Keratinocyte (primary cell): ENCODE data around the gene GGCX. TPM values are rescaled to one million over a fixed set of nuclear protein-coding genes. Genes with fewer than 3 reads are reported as not detected.

Experiments
- DNase-seq: peaks from one replicate; pipeline ENCODE4 v3.0.0-alpha.2; 2011; ENCODE audit warnings: low read depth, missing footprints, low spot score
- FAIRE-seq: peaks from 2 replicates; lab custom pipeline; 2011; peaks lifted over from hg19 to GRCh38; lab: Jason Lieb, UNC
- H2AFZ ChIP-seq: 2 replicates; pipeline ENCODE4 v1.6.0; 2012; ENCODE audit warnings: low read length, control low read depth, inconsistent platforms; ENCODE audit not compliant: control insufficient read depth
- H3K27ac ChIP-seq: 2 replicates; pipeline ENCODE4 v1.5.1; 2011; ENCODE audit warnings: low read length; ENCODE audit not compliant: control insufficient read depth, insufficient read depth
- H3K27me3 ChIP-seq: 3 replicates; pipeline ENCODE4 v1.6.0; 2011; ENCODE audit warnings: low read length; ENCODE audit not compliant: control insufficient read depth, insufficient read depth; ENCODE audit errors: extremely low read depth
- H3K36me3 ChIP-seq, 2 experiments: 2 replicates in 1 of 2; 3 replicates in 1 of 2; pipeline ENCODE4 v1.5.1; 2011; ENCODE audit warnings: low read length in 2 of 2, mild to moderate bottlenecking in 1 of 2; ENCODE audit not compliant: control insufficient read depth in 2 of 2, insufficient read depth in 2 of 2; ENCODE audit errors: extremely low read depth in 1 of 2
- H3K4me1 ChIP-seq: 3 replicates; pipeline ENCODE4 v1.5.1; 2011; ENCODE audit warnings: low read length; ENCODE audit not compliant: control insufficient read depth, insufficient read depth; ENCODE audit errors: extremely low read depth
- H3K4me2 ChIP-seq: 3 replicates; pipeline ENCODE4 v1.6.0; 2011; ENCODE audit warnings: low read depth, low read length; ENCODE audit not compliant: control insufficient read depth, insufficient read depth; ENCODE audit errors: extremely low read depth
- H3K4me3 ChIP-seq, 3 experiments: fragments of 200-600 bp in 1 of 3; sonication (generic) in 1 of 3; 2 replicates in 2 of 3; 3 replicates in 1 of 3; pipeline ENCODE4 v1.5.1; 2011 to 2016; ENCODE audit warnings: low read length in 3 of 3, mild to moderate bottlenecking in 3 of 3, control low read depth in 2 of 3, inconsistent platforms in 1 of 3, low read depth in 1 of 3, mixed read lengths in 1 of 3, mixed run types in 1 of 3, moderate library complexity in 1 of 3; ENCODE audit not compliant: control insufficient read depth in 2 of 3, insufficient read depth in 2 of 3; ENCODE audit errors: extremely low read depth in 1 of 3
- H3K79me2 ChIP-seq: 2 replicates; pipeline ENCODE4 v1.6.0; 2012; ENCODE audit warnings: low read length; ENCODE audit not compliant: control insufficient read depth, insufficient read depth
- H3K9ac ChIP-seq: 3 replicates; pipeline ENCODE4 v1.6.0; 2011; ENCODE audit warnings: low read length; ENCODE audit not compliant: control insufficient read depth, insufficient read depth; ENCODE audit errors: extremely low read depth
- H3K9me1 ChIP-seq: 3 replicates; pipeline ENCODE4 v1.6.0; 2011; ENCODE audit warnings: low read length; ENCODE audit not compliant: control insufficient read depth, insufficient read depth; ENCODE audit errors: extremely low read depth
- H3K9me3 ChIP-seq: 2 replicates; pipeline ENCODE4 v1.5.1; 2012; ENCODE audit warnings: low read depth, low read length; ENCODE audit not compliant: control insufficient read depth
- H4K20me1 ChIP-seq: 3 replicates; pipeline ENCODE4 v1.6.0; 2011; ENCODE audit warnings: low read length; ENCODE audit not compliant: control insufficient read depth, insufficient read depth; ENCODE audit errors: extremely low read depth
- CTCF ChIP-seq, 3 experiments: IDR thresholded peaks in 1 of 3; conservative IDR thresholded peaks in 1 of 3; optimal IDR thresholded peaks in 1 of 3; 2 replicates in 2 of 3; 3 replicates in 1 of 3; pipeline versions ENCODE3 to v1.5.1; 2011; ENCODE audit warnings: low read length in 3 of 3, mild to moderate bottlenecking in 3 of 3, moderate library complexity in 2 of 3, control low read depth in 1 of 3, inconsistent platforms in 1 of 3; ENCODE audit not compliant: insufficient read depth in 2 of 3; ENCODE audit errors: extremely low read depth in 1 of 3
- EZH2 ChIP-seq: IDR thresholded peaks from one replicate; pipeline ENCODE4 v1.6.1; 2012; ENCODE audit warnings: inconsistent platforms, mild to moderate bottlenecking, low read length, moderate library complexity
- dilution Hi-C: fragments of 300-500 bp; cut with MboI; formaldehyde crosslinking; loops from one replicate; pipeline ENCODE4 v1.7.0; 2020; ENCODE audit warnings: low sequenced_read_pairs; ENCODE audit not compliant: extremely low pct_ligation_motif_present
- polyA plus RNA-seq, 5 experiments: library from polyadenylated mRNA; depleted of rRNA in 3 of 5; stranded (reverse) in 3 of 5; stranded (forward) in 1 of 5; unstranded in 1 of 5; fragments of >200 nt; gene quantifications; 1 replicate in 1 of 5; 2 replicates in 3 of 5; 3 replicates in 1 of 5; pipeline versions ENCODE4 v1.2.1 to v1.2.3, GENCODE V29; 2011 to 2012; ENCODE audit warnings: missing spikeins in 2 of 5, low read depth in 1 of 5, low replicate concordance in 1 of 5

The GGCX gene
- polyA plus RNA-seq, 1 donor (not counting 4 experiments of a cell fraction or from before 2014, with no cell fraction given): 34.3 TPM

DNA sequence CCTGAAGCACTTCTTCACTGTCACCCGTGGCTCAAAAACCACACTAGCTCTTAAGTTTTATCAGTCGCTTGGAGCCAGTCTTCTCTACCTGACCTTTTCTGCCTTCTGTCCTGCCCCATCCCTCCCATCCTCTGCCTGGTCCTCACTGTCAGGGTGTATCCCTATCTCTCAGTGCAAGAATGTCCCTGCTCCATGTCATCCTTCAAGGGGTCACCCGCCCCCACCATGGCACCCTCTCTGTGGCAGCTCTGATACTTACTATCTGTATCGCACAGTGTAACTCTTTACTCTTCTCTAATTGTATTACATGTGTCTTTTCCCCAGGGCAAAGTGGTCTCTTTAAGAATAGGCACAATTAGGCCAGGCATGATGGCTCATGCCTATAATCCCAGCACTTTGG is 27.4 kb upstream of the GGCX start:
- Histone ChIP-seq H3K9me1 (no peaks in the 10 kb centered on the region), H3K4me3 (no peak overlapping the region), H2AFZ (no peak overlapping the region), H3K79me2 (no peaks in the 10 kb centered on the region), H3K9ac (no peak overlapping the region), H3K36me3 (no peaks in the 10 kb centered on the region), H3K4me2 (no peak overlapping the region), H4K20me1 (no peaks in the 10 kb centered on the region), H3K9me3 (no peaks in the 10 kb centered on the region), H3K27ac (no peak overlapping the region), H3K27me3 (no peaks in the 10 kb centered on the region), H3K4me1 (peaks cover 23% of the 10 kb centered on the region)
- FAIRE-seq (no peak), DNase-seq (no peak)
- dilution Hi-C loops: no loop called here
- no peak for TF ChIP-seq EZH2
- no peak for TF ChIP-seq CTCF (optimal IDR thresholded peaks at IDR 0.05 in 1 of 3, IDR thresholded peaks at IDR 0.05 in 1 of 3, conservative IDR thresholded peaks at IDR 0.05 in 1 of 3; ENCODE audit: extremely low read depth in 1 of 3, insufficient read depth in 2 of 3, low read length in 3 of 3)

GRCh38 chr2:85588236-85588635 is 26.9 kb upstream of the GGCX start:
- Histone ChIP-seq H3K27me3 (no peaks in the 10 kb centered on the region), H4K20me1 (no peaks in the 10 kb centered on the region), H3K4me3 (no peak overlapping the region), H3K4me2 (no peak overlapping the region), H3K9me3 (no peaks in the 10 kb centered on the region), H3K4me1 (peaks cover 23% of the 10 kb centered on the region), H2AFZ (no peak overlapping the region), H3K36me3 (no peaks in the 10 kb centered on the region), H3K9me1 (no peaks in the 10 kb centered on the region), H3K79me2 (no peaks in the 10 kb centered on the region), H3K9ac (no peak overlapping the region), H3K27ac (no peak overlapping the region)
- dilution Hi-C loops: no loop called here
- DNase-seq (no peak), FAIRE-seq (no peak)
- no peak for TF ChIP-seq CTCF (optimal IDR thresholded peaks at IDR 0.05 in 1 of 3, IDR thresholded peaks at IDR 0.05 in 1 of 3, conservative IDR thresholded peaks at IDR 0.05 in 1 of 3; ENCODE audit: extremely low read depth in 1 of 3, insufficient read depth in 2 of 3, low read length in 3 of 3)
- no peak for TF ChIP-seq EZH2
